Keratinocyte (primary cell): ENCODE data around the gene CDK3.

ENCODE experiments used
- EZH2 ChIP-seq: IDR thresholded peaks from one replicate; pipeline ENCODE4 v1.6.1; 2012; ENCODE audit warnings: inconsistent platforms, mild to moderate bottlenecking, low read length, moderate library complexity
- TF ChIP-seq, protein P1 (sequence below), 3 experiments: IDR thresholded peaks in 1 of 3; conservative IDR thresholded peaks in 1 of 3; optimal IDR thresholded peaks in 1 of 3; 2 replicates in 2 of 3; 3 replicates in 1 of 3; pipeline versions ENCODE3 to v1.5.1; 2011; ENCODE audit warnings: low read length in 3 of 3, mild to moderate bottlenecking in 3 of 3, moderate library complexity in 2 of 3, control low read depth in 1 of 3, inconsistent platforms in 1 of 3; ENCODE audit not compliant: insufficient read depth in 2 of 3; ENCODE audit errors: extremely low read depth in 1 of 3

DNA sequence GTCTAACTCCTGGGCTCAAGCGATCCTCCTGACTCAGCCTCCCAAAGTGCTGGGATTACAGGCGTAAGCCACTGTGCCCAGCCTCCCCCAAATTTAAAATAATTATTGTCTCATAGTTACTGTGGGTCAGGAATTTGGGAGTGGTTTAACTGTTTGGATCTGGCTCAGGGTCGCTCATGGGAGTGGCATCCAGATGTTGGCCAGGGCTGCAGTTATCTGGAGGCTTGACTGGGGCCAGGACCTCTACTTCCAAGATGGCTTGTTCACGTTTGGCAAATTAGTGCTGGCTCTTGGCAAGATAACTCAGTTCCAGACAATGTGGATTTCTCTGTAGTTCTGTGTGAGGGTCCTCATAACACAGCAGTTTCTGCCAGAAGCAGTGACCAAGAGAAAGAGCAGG lies 13.6 kb upstream of the CDK3 start:
- TF ChIP-seq, protein P1, sequence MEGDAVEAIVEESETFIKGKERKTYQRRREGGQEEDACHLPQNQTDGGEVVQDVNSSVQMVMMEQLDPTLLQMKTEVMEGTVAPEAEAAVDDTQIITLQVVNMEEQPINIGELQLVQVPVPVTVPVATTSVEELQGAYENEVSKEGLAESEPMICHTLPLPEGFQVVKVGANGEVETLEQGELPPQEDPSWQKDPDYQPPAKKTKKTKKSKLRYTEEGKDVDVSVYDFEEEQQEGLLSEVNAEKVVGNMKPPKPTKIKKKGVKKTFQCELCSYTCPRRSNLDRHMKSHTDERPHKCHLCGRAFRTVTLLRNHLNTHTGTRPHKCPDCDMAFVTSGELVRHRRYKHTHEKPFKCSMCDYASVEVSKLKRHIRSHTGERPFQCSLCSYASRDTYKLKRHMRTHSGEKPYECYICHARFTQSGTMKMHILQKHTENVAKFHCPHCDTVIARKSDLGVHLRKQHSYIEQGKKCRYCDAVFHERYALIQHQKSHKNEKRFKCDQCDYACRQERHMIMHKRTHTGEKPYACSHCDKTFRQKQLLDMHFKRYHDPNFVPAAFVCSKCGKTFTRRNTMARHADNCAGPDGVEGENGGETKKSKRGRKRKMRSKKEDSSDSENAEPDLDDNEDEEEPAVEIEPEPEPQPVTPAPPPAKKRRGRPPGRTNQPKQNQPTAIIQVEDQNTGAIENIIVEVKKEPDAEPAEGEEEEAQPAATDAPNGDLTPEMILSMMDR (optimal IDR thresholded peaks at IDR 0.05 in 1 of 3, IDR thresholded peaks at IDR 0.05 in 1 of 3, conservative IDR thresholded peaks at IDR 0.05 in 1 of 3; ENCODE audit: extremely low read depth in 1 of 3, insufficient read depth in 2 of 3, low read length in 3 of 3): no peak
- no peak for TF ChIP-seq EZH2
